Measurements from ENCODE around the gene MAGI3. TPM values are rescaled to one million over a fixed set of nuclear protein-coding genes. Genes with fewer than 3 reads are reported as not detected.

Gene MAGI3
- total and polyA plus RNA-seq, 4 experiments from 2014 or later: 3.5 to 6.7 (median 5.5) TPM

GRCh38 chr1:113390871-113391648 is 745 bp downstream of the MAGI3 start:
- DNase-seq: peak; percentile 49 to 57 (median 53)
- Histone ChIP-seq H3K9me3 (ENCODE audit: control insufficient read depth in 1 of 2, low read length in 2 of 2) (no peaks in the 10 kb centered on the region), H3K4me1 (ENCODE audit: insufficient read depth, low read length) (peaks cover 30% of the 10 kb centered on the region), H3K27ac (ENCODE audit: low read depth, low read length) (peak overlapping the region; percentile 60), H3K36me3 (ENCODE audit: insufficient read depth, low read length) (no peaks in the 10 kb centered on the region), H3K27me3 (ENCODE audit: insufficient read depth, low read length) (no peaks in the 10 kb centered on the region), H3K4me3 (ENCODE audit: low read length in 2 of 2) (peak overlapping the region; percentile 25 to 89)
- Mint-ChIP-seq H3K27me3 (peaks cover 0 to 2% of the 10 kb centered on the region in 2 donors), H3K9me3 (no peaks in the 10 kb centered on the region), H3K27ac (peak overlapping the region in 6 of 7 donors; percentile 71 to 86 (median 78)), H3K36me3 (peaks cover 0 to 11% of the 10 kb centered on the region in 2 donors), H3K4me1 (peaks cover 20 to 36% (median 23%) of the 10 kb centered on the region in 4 donors), H3K4me3 (peak overlapping the region; percentile 85 to 95 (median 88))
- POLR2A ChIA-PET (ENCODE audit: partially characterized antibody): interaction anchor here (0.7 to 2.3 kb wide), 7 partner anchors 23 to 544 kb away, joined by 3 to 9 read pairs (median 3); partner anchors contain the start of gene HIPK1
- intact Hi-C loops (cut with micrococcal nuclease): loop anchor here (1.0 to 10.0 kb wide), 11 partner anchors 61 to 1191 kb away; partner anchors contain the start of genes BCAS2, CAPZA1, LRIG2 and PPM1J
- CTCF ChIA-PET (ENCODE audit: partially characterized antibody): interaction anchor here (0.8 to 1.7 kb wide), 7 partner anchors 7 to 674 kb away, joined by 3 to 6 read pairs (median 4); partner anchors contain the start of gene LRIG2

- H3K4me3 ChIP-seq (ENCODE audit: low read length in 2 of 2): peak overlapping the region; percentile 25 to 89
- peaks cover 0 to 2% of the 10 kb centered on the region in 2 donors for H3K27me3 Mint-ChIP-seq
- no peaks in the 10 kb centered on the region for H3K9me3 ChIP-seq (ENCODE audit: control insufficient read depth in 1 of 2, low read length in 2 of 2)
Observed at GRCh38 chr1:113391649-113392271, 1.4 kb downstream of the MAGI3 start.

GRCh38 chr1:113392541-113393128 is 2.3 kb downstream of the MAGI3 start:
- H3K9me3 Mint-ChIP-seq: no peaks in the 10 kb centered on the region

More at GRCh38 chr1:113391649-113392271, 1.4 kb downstream of the MAGI3 start:
- H3K4me1 ChIP-seq (ENCODE audit: insufficient read depth, low read length): peaks cover 30% of the 10 kb centered on the region
- H3K36me3 ChIP-seq (ENCODE audit: insufficient read depth, low read length): no peaks in the 10 kb centered on the region
- Mint-ChIP-seq H3K36me3 (peaks cover 0 to 11% of the 10 kb centered on the region in 2 donors), H3K4me3 (peak overlapping the region; percentile 85 to 89 (median 88)), H3K27ac (peak overlapping the region in 6 of 7 donors; percentile 71 to 86 (median 78)), H3K9me3 (no peaks in the 10 kb centered on the region), H3K4me1 (peaks cover 20 to 36% (median 23%) of the 10 kb centered on the region in 4 donors)
- ChIA-PET CTCF (ENCODE audit: partially characterized antibody) (interaction anchor here (0.8 to 1.7 kb wide), 7 partner anchors 11 to 675 kb away, joined by 3 to 6 read pairs (median 3); partner anchors contain the start of gene LRIG2), POLR2A (ENCODE audit: partially characterized antibody) (interaction anchor here (0.7 to 1.2 kb wide), 5 partner anchors 23 to 543 kb away, joined by 3 to 4 read pairs (median 3); no protein-coding TSS in a partner anchor)
- H3K27me3 ChIP-seq (ENCODE audit: insufficient read depth, low read length): no peaks in the 10 kb centered on the region
- DNase-seq: peak; percentile 30 to 40 (median 37)
- H3K27ac ChIP-seq (ENCODE audit: low read depth, low read length): peak overlapping the region; percentile 60
- intact Hi-C loops (cut with micrococcal nuclease): loop anchor here (2.0 to 10.0 kb wide), 9 partner anchors 61 to 1191 kb away; partner anchors contain the start of genes BCAS2, CAPZA1, LRIG2 and PPM1J

GRCh38 chr1:113394043-113394862 is 3.9 kb downstream of the MAGI3 start:
- no peak for DNase-seq
- H3K4me1 ChIP-seq (ENCODE audit: insufficient read depth, low read length): peaks cover 23% of the 10 kb centered on the region
- no peaks in the 10 kb centered on the region for H3K9me3 Mint-ChIP-seq
- peaks cover 14 to 31% (median 16%) of the 10 kb centered on the region in 4 donors for H3K4me1 Mint-ChIP-seq
- H3K36me3 ChIP-seq (ENCODE audit: insufficient read depth, low read length): no peaks in the 10 kb centered on the region
- peaks cover 2 to 4% of the 10 kb centered on the region in 2 donors for H3K27me3 Mint-ChIP-seq
- CTCF ChIA-PET (ENCODE audit: partially characterized antibody): no interaction called here
- no peak overlapping the region for H3K4me3 ChIP-seq (ENCODE audit: low read length in 2 of 2)
- no peaks in the 10 kb centered on the region for H3K9me3 ChIP-seq (ENCODE audit: control insufficient read depth in 1 of 2, low read length in 2 of 2)
- H3K36me3 Mint-ChIP-seq: peaks cover 0 to 9% of the 10 kb centered on the region in 2 donors
- POLR2A ChIA-PET (ENCODE audit: partially characterized antibody): no interaction called here
- intact Hi-C loops (cut with micrococcal nuclease): loop anchor here (5.0 to 10.0 kb wide), 7 partner anchors 58 to 1188 kb away; partner anchors contain the start of genes BCAS2, PPM1J, SLC16A1 and TRIM33
- no peak overlapping the region for H3K4me3 Mint-ChIP-seq
- no peaks in the 10 kb centered on the region for H3K27me3 ChIP-seq (ENCODE audit: insufficient read depth, low read length)
- no peak overlapping the region for H3K27ac ChIP-seq (ENCODE audit: low read depth, low read length)
- H3K27ac Mint-ChIP-seq: no peak overlapping the region

More at GRCh38 chr1:113392541-113393128, 2.3 kb downstream of the MAGI3 start:
- no peaks in the 10 kb centered on the region for H3K27me3 ChIP-seq (ENCODE audit: insufficient read depth, low read length)
- H3K4me1 ChIP-seq (ENCODE audit: insufficient read depth, low read length): peaks cover 30% of the 10 kb centered on the region
- Mint-ChIP-seq H3K4me3 (no peak overlapping the region), H3K36me3 (peaks cover 0 to 11% of the 10 kb centered on the region in 2 donors), H3K4me1 (peaks cover 20 to 36% (median 23%) of the 10 kb centered on the region in 4 donors), H3K27ac (no peak overlapping the region), H3K27me3 (peaks cover 0 to 4% of the 10 kb centered on the region in 2 donors)
- H3K4me3 ChIP-seq (ENCODE audit: low read length in 2 of 2): no peak overlapping the region
- CTCF ChIA-PET (ENCODE audit: partially characterized antibody): interaction anchor here (1.0 to 1.7 kb wide), 3 partner anchors 16 to 676 kb away, joined by 3 to 6 read pairs (median 3); partner anchors contain the start of gene LRIG2
- POLR2A ChIA-PET (ENCODE audit: partially characterized antibody): no interaction called here
- no peaks in the 10 kb centered on the region for H3K9me3 ChIP-seq (ENCODE audit: control insufficient read depth in 1 of 2, low read length in 2 of 2)
- H3K36me3 ChIP-seq (ENCODE audit: insufficient read depth, low read length): no peaks in the 10 kb centered on the region
- no peak for DNase-seq
- no peak overlapping the region for H3K27ac ChIP-seq (ENCODE audit: low read depth, low read length)
- intact Hi-C loops (cut with micrococcal nuclease): loop anchor here (5.0 to 10.0 kb wide), 7 partner anchors 60 to 1190 kb away; partner anchors contain the start of genes BCAS2, PPM1J, SLC16A1 and TRIM33

- intact Hi-C loops (cut with micrococcal nuclease): loop anchor here (5.0 to 10.0 kb wide), 7 partner anchors 57 to 1187 kb away; partner anchors contain the start of genes BCAS2, PPM1J, SLC16A1 and TRIM33
- Mint-ChIP-seq H3K27me3 (peaks cover 2 to 4% of the 10 kb centered on the region in 2 donors), H3K9me3 (no peaks in the 10 kb centered on the region), H3K27ac (no peak overlapping the region), H3K4me3 (no peak overlapping the region), H3K36me3 (peaks cover 0 to 8% of the 10 kb centered on the region in 2 donors), H3K4me1 (peaks cover 9 to 25% (median 12%) of the 10 kb centered on the region in 4 donors)
- H3K4me1 ChIP-seq (ENCODE audit: insufficient read depth, low read length): peaks cover 17% of the 10 kb centered on the region
- POLR2A ChIA-PET (ENCODE audit: partially characterized antibody): no interaction called here
- no peaks in the 10 kb centered on the region for H3K36me3 ChIP-seq (ENCODE audit: insufficient read depth, low read length)
- no peak for DNase-seq
- no peaks in the 10 kb centered on the region for H3K27me3 ChIP-seq (ENCODE audit: insufficient read depth, low read length)
- no peak overlapping the region for H3K4me3 ChIP-seq (ENCODE audit: low read length in 2 of 2)
- CTCF ChIA-PET (ENCODE audit: partially characterized antibody): no interaction called here
- no peaks in the 10 kb centered on the region for H3K9me3 ChIP-seq (ENCODE audit: control insufficient read depth in 1 of 2, low read length in 2 of 2)
- H3K27ac ChIP-seq (ENCODE audit: low read depth, low read length): no peak overlapping the region
Observed at GRCh38 chr1:113394863-113395259, 4.5 kb downstream of the MAGI3 start.

GRCh38 chr1:113396102-113396501 is 5.8 kb downstream of the MAGI3 start:
- no peaks in the 10 kb centered on the region for H3K9me3 Mint-ChIP-seq
- Histone ChIP-seq H3K4me1 (ENCODE audit: insufficient read depth, low read length) (peaks cover 17% of the 10 kb centered on the region), H3K27ac (ENCODE audit: low read depth, low read length) (no peak overlapping the region), H3K4me3 (ENCODE audit: low read length in 2 of 2) (no peak overlapping the region), H3K27me3 (ENCODE audit: insufficient read depth, low read length) (no peaks in the 10 kb centered on the region), H3K36me3 (ENCODE audit: insufficient read depth, low read length) (no peaks in the 10 kb centered on the region), H3K9me3 (ENCODE audit: control insufficient read depth in 1 of 2, low read length in 2 of 2) (no peaks in the 10 kb centered on the region)
- peaks cover 2 to 4% of the 10 kb centered on the region in 2 donors for H3K27me3 Mint-ChIP-seq
- ChIA-PET CTCF (ENCODE audit: partially characterized antibody) (no interaction called here), POLR2A (ENCODE audit: partially characterized antibody) (interaction anchor here (1.1 kb wide), 1 partner anchor 17 kb away, joined by 3 read pairs; no protein-coding TSS in a partner anchor)
- intact Hi-C loops (cut with micrococcal nuclease): loop anchor here (10.0 kb wide), 1 partner anchor 251 kb away; no protein-coding TSS in a partner anchor
- H3K4me1 Mint-ChIP-seq: peaks cover 8 to 20% (median 13%) of the 10 kb centered on the region in 4 donors
- no peak for DNase-seq
- no peak overlapping the region for H3K4me3 Mint-ChIP-seq
- H3K27ac Mint-ChIP-seq: peak overlapping the region in 1 of 7 donors; percentile 53
- peaks cover 0 to 5% of the 10 kb centered on the region in 2 donors for H3K36me3 Mint-ChIP-seq
